ENCODE measurements around the gene CGB5.
"Not testable (repeated sequence)": the region's sequence is repeated elsewhere in the genome, so short reads cannot be mapped to it uniquely, and the experiment has no call there.

- not testable (repeated sequence) for TF ChIP-seq EZH2 (IDR thresholded peaks at IDR 0.05; ENCODE audit: insufficient read depth, poor library complexity, severe bottlenecking); EZH2phosphoT487 (IDR thresholded peaks at IDR 0.05; ENCODE audit: insufficient read depth, low read depth)
Observed at GRCh38 chr19:49043548-49043947, at the start of gene CGB5.

All from GM23248 (cell line).